A549 treated with dexamethasone at 1 μM for 4 hours (cell line): ENCODE measurements around the gene CPAMD8. TPM values are rescaled to one million over a fixed set of nuclear protein-coding genes. Genes with fewer than 3 reads are reported as not detected.

ENCODE experiments used
- total RNA-seq: library from RNA; stranded (reverse); fragments of 200-300 nt; extraction: Qiagen RNA extraction; gene quantifications from 5 replicates; pipeline ENCODE4 v1.2.3, GENCODE V29; 2022

CPAMD8 gene
- total RNA-seq = 0.05 to 0.33 TPM (median 0.09 TPM) in 5 replicates

GRCh38 chr19:17026706-17027534 lies at the start of gene CPAMD8:
CPAMD8 (minus strand) TSS chr19:17026810; CDS start chr19:17026642, 168 bp downstream.

GRCh38 chr19:17075035-17075863 lies 48.6 kb upstream of the CPAMD8 start, which contains the start of the genes HAUS8 and MYO9B:
HAUS8 (minus strand) TSS chr19:17075452; CDS start chr19:17075422, 30 bp downstream.
MYO9B (plus strand) TSS chr19:17075777; CDS start chr19:17101718, 25,941 bp downstream.

DNA sequence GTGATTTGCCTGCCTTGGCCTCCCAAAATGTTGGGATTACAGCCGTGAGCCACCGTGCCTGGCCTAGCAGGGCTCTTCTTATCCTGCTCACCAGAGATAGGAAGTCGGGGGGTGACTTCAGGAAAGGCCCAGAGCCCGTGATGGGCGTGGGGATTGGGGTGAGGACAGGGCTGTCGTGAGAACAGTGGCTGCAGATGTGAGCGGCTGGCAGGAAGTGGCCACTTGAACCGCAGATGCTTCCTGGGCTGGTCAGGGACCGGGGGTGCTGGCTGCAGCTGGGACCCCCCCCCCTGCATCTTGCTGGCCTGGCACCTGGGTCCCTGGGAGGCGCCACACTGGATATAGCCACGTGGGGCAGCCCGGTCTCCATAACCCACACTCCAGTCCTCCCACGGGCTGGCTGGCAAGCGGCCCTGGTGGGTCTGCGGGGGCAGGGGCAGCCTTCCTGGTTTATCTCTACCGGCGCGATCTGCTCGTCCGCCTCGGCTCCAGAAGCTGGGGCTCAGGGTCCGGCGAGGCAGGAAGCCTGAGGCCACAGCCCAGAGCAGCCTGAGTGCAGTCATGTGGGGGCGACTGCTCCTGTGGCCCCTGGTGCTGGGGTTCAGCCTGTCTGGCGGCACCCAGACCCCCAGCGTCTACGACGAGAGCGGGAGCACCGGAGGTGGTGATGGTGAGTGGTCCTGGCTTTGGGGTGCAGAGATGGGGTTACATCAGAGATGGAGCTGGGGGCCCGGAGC lies 137.8 kb downstream of the CPAMD8 start, which contains the start of gene F2RL3:
Gene F2RL3, plus strand, starts transcription at position 371 of the 737 bp plus-strand sequence. Its CDS starts 191 bp downstream, at position 562.

Other genes with a start within 250 kb of the CPAMD8 start
- 13.5 to 22.5 TPM (median 19.8 TPM) in 5 replicates for gene SIN3B, start 197.4 kb downstream of the CPAMD8 start, total RNA-seq
- gene F2RL3, start 137.8 kb downstream of the CPAMD8 start, total RNA-seq = not detected in 5 replicates
- 12.3 to 15.2 TPM (median 13.1 TPM) in 5 replicates for gene HAUS8, start 48.6 kb upstream of the CPAMD8 start, total RNA-seq
- gene MYO9B, start 49.0 kb upstream of the CPAMD8 start, total RNA-seq = 23.4 to 37.4 TPM (median 33.1 TPM) in 5 replicates
- 13.2 to 15.5 TPM (median 13.9 TPM) in 5 replicates for gene USE1, start 188.5 kb upstream of the CPAMD8 start, total RNA-seq
- gene OCEL1, start 199.4 kb upstream of the CPAMD8 start, total RNA-seq = 9.7 to 13.9 TPM (median 12.9 TPM) in 5 replicates
- gene NR2F6, start 219.1 kb upstream of the CPAMD8 start, total RNA-seq = 30.3 to 57.3 TPM (median 52.6 TPM) in 5 replicates
- 0.07 TPM in 1 of 5 replicates, not detected in the others for gene USHBP1, start 237.9 kb upstream of the CPAMD8 start, total RNA-seq
- 56.1 to 65.2 TPM (median 63.2 TPM) in 5 replicates for gene BABAM1, start 240.6 kb upstream of the CPAMD8 start, total RNA-seq